ENCODE results near the gene SLC45A1. TPM values are rescaled to one million over a fixed set of nuclear protein-coding genes. Genes with fewer than 3 reads are reported as not detected.

The SLC45A1 gene
- total and polyA plus RNA-seq, 9 of the 15 experiments (the other 6 are each of a cell fraction or from before 2014, with no cell fraction given): not detected

- H4K20me1 ChIP-seq (replicated peaks; ENCODE audit: control insufficient read depth, insufficient read depth, low read length): peaks cover 26% of the 10 kb centered on the region; the same call in 1 of the 2 replicates
- H3K9me3 ChIP-seq (replicated peaks; ENCODE audit: control insufficient read depth, insufficient read depth, low read depth, low read length): no peaks in the 10 kb centered on the region
- no peaks in the 10 kb centered on the region for H3K79me2 ChIP-seq (ENCODE audit: control insufficient read depth, insufficient read depth, low read length)
- H3K4me1 ChIP-seq (replicated peaks in 1 of 2; ENCODE audit: control insufficient read depth in 2 of 2, insufficient read depth in 2 of 2, low read length in 2 of 2): peaks cover 0 to 19% of the 10 kb centered on the region in 2 experiments; a peak in 2 of 5 replicates
- CTCF ChIA-PET (ENCODE audit: low intra/inter-chr PET ratio): interaction anchor here (0.6 to 5.0 kb wide), 5 partner anchors 321 to 376 kb away, joined by 3 to 35 read pairs (median 5); no protein-coding TSS in a partner anchor
- DNase-seq (ENCODE audit: extremely low read depth in 1 of 4, low spot score in 3 of 4) (no peak), FAIRE-seq (no peak), ATAC-seq (peak; percentile 4)
- peak overlapping the region in 1 of 2 experiments; percentile 75; a peak in 2 of 4 replicates for H3K9ac ChIP-seq (ENCODE audit: insufficient read depth in 1 of 2, low read depth in 2 of 2, low read length in 2 of 2)
- TF ChIP-seq EHMT2 (IDR thresholded peaks at IDR 0.05) (no peak), GATA2 (CRISPR knock-in tag; IDR thresholded peaks at IDR 0.05) (0 out of 2 replicates have a peak, but pooled peaks have one; percentile 9), KLF16 (IDR thresholded peaks at IDR 0.05) (no peak), ZNF740 (CRISPR knock-in tag; IDR thresholded peaks at IDR 0.05) (no peak), ZNF740 (tag; IDR thresholded peaks at IDR 0.05) (no peak), ZKSCAN1 (IDR thresholded peaks at IDR 0.05; ENCODE audit: low read depth, low read length) (no peak), USF1 (CRISPR knock-in tag; IDR thresholded peaks at IDR 0.05) (no peak), ZBTB17 (CRISPR knock-in tag; IDR thresholded peaks at IDR 0.05) (no peak), POLR2G (IDR thresholded peaks at IDR 0.05; ENCODE audit: low read depth, low read length) (peak; percentile 77), NCOA2 (IDR thresholded peaks at IDR 0.05; ENCODE audit: partially characterized antibody in 2 of 2) (no peak), ZC3H8 (IDR thresholded peaks at IDR 0.05) (no peak), RBM22 (IDR thresholded peaks at IDR 0.05; ENCODE audit: low read depth, low read length, poor library complexity, severe bottlenecking) (peak; percentile 71), POLR2A (conservative IDR thresholded peaks at IDR 0.05) (peak; percentile 52)
- no peak overlapping the region for H3K4me3 ChIP-seq
- 45% methylated on average over 23 of the region's 24 CpGs for WGBS (ENCODE audit: insufficient coverage, low coverage, missing lambda C conversion rate)
- in situ Hi-C loops (cut with MboI): no loop called here
- no peak overlapping the region for H3K27ac ChIP-seq (ENCODE audit: extremely low read depth, low read depth, low read length)
- BruUV-seq (replicated peaks): no TSS peak
- H3K27me3 ChIP-seq (ENCODE audit: control insufficient read depth in 2 of 2, insufficient read depth in 2 of 2, low read length in 2 of 2): peaks cover 14 to 27% of the 10 kb centered on the region in 2 experiments
- no peak overlapping the region for H2AFZ ChIP-seq (ENCODE audit: low read depth, low read length)
- H3K36me3 ChIP-seq (ENCODE audit: control insufficient read depth, insufficient read depth, low read length): peaks cover 23% of the 10 kb centered on the region
- H3K9me1 ChIP-seq (ENCODE audit: control insufficient read depth, insufficient read depth, low read length): peaks cover 3% of the 10 kb centered on the region
- H3K4me2 ChIP-seq (ENCODE audit: insufficient read depth, low read length): no peak overlapping the region
- POLR2A ChIA-PET: interaction anchor here (0.6 to 1.0 kb wide), 2 partner anchors 119 to 673 kb away, joined by 3 to 5 read pairs; no protein-coding TSS in a partner anchor
- intact Hi-C loops (cut with micrococcal nuclease): no loop called here
Measured at GRCh38 chr1:8350914-8351684, 33.2 kb downstream of the SLC45A1 start.

All from K562 (cell line).